AG04450 (cell line): ENCODE measurements around the gene SUPT4H1. TPM values are rescaled to one million over a fixed set of nuclear protein-coding genes. Genes with fewer than 3 reads are reported as not detected.

ENCODE experiments used
- CTCF ChIA-PET: fragments of 300-600, 350-600 bp; formaldehyde crosslinking; extraction: SDS; loops from one replicate; lab custom pipeline; 2022; ENCODE audit warnings: antibody characterized with exemption, inconsistent platforms; lab: Charles Lee
- POLR2A ChIA-PET: fragments of 350-600 bp; formaldehyde crosslinking; extraction: SDS; loops from one replicate; lab custom pipeline; 2021; ENCODE audit warnings: antibody characterized with exemption, inconsistent platforms; lab: Yijun Ruan, JAX
- DNase-seq: peaks from one replicate; pipeline ENCODE4 v3.0.0-alpha.2; 2011; ENCODE audit warnings: low read depth, low spot score
- H3K27ac ChIP-seq: one replicate; pipeline ENCODE4 v1.5.1; 2012; ENCODE audit warnings: low read depth, low read length, control low read depth
- H3K27me3 ChIP-seq: one replicate; pipeline ENCODE4 v1.6.0; 2012; ENCODE audit warnings: low read length; ENCODE audit not compliant: control insufficient read depth, insufficient read depth
- H3K4me3 ChIP-seq: 2 replicates; pipeline ENCODE4 v1.5.1; 2011; ENCODE audit warnings: mild to moderate bottlenecking, low read depth, low read length, control low read depth
- H3K9me3 ChIP-seq: 2 replicates; pipeline ENCODE4 v1.5.1; 2012; ENCODE audit warnings: low read length; ENCODE audit not compliant: control insufficient read depth, insufficient read depth
- CTCF ChIP-seq: IDR thresholded peaks from 2 replicates; pipeline ENCODE4 v1.5.1; 2011; ENCODE audit warnings: low read depth, low read length, control low read depth, inconsistent platforms
- polyA plus RNA-seq: library from polyadenylated mRNA; depleted of rRNA; stranded (reverse); fragments of >200 nt; gene quantifications from 2 replicates; pipeline ENCODE4 v1.2.3, GENCODE V29; 2011

The SUPT4H1 gene
- polyA plus RNA-seq, 1 experiment: 191 TPM

GRCh38 chr17:58303971-58304749, 47.8 kb downstream of the SUPT4H1 start:
- DNase-seq: no peak
- H3K27ac ChIP-seq: no peak overlapping the region
- peaks cover 2% of the 10 kb centered on the region for H3K27me3 ChIP-seq
- ChIA-PET CTCF (interaction anchor here (0.6 to 2.9 kb wide), 11 partner anchors 11 to 150 kb away, joined by 3 to 15 read pairs (median 4); partner anchors contain the start of gene RNF43), POLR2A (interaction anchor here (1.0 kb wide), 1 partner anchor 48 kb away, joined by 4 read pairs; the partner anchor contains the start of gene SUPT4H1)
- no peaks in the 10 kb centered on the region; the same call in 1 of the 2 replicates for H3K9me3 ChIP-seq
- peak; percentile 74 for TF ChIP-seq CTCF
- no peak overlapping the region for H3K4me3 ChIP-seq

GRCh38 chr17:58302919-58303585, 48.9 kb downstream of the SUPT4H1 start:
- no peak for DNase-seq
- Histone ChIP-seq H3K27me3 (peaks cover 4% of the 10 kb centered on the region), H3K27ac (no peak overlapping the region), H3K9me3 (no peaks in the 10 kb centered on the region), H3K4me3 (no peak overlapping the region)
- CTCF ChIA-PET: interaction anchor here (1.2 kb wide), 1 partner anchor 152 kb away, joined by 4 read pairs; no protein-coding TSS in a partner anchor
- TF ChIP-seq CTCF: no peak
- POLR2A ChIA-PET: no interaction called here

- TF ChIP-seq CTCF: no peak
- no peaks in the 10 kb centered on the region for H3K9me3 ChIP-seq
- ChIA-PET POLR2A (no interaction called here), CTCF (no interaction called here)
- H3K27me3 ChIP-seq: peaks cover 4% of the 10 kb centered on the region
- no peak overlapping the region for H3K4me3 ChIP-seq
- no peak for DNase-seq
- H3K27ac ChIP-seq: no peak overlapping the region
Observed at GRCh38 chr17:58302171-58302918, 49.7 kb downstream of the SUPT4H1 start.

- H3K9me3 ChIP-seq: no peaks in the 10 kb centered on the region
- no peak for TF ChIP-seq CTCF
- ChIA-PET CTCF (interaction anchor here (1.0 kb wide), 1 partner anchor 16 kb away, joined by 3 read pairs; no protein-coding TSS in a partner anchor), POLR2A (no interaction called here)
- H3K27ac ChIP-seq: no peak overlapping the region
- H3K27me3 ChIP-seq: peaks cover 4% of the 10 kb centered on the region
- DNase-seq: no peak
- no peak overlapping the region for H3K4me3 ChIP-seq
Observed at GRCh38 chr17:58301504-58302150, 50.4 kb downstream of the SUPT4H1 start.
